Measurements from ENCODE around the gene EZH1. TPM values are rescaled to one million over a fixed set of nuclear protein-coding genes. Genes with fewer than 3 reads are reported as not detected.

Gene EZH1
- total RNA-seq, 1 donor from 2014 or later, result 73.7 TPM

GRCh38 chr17:42675348-42675964, 69.4 kb downstream of the EZH1 start:
- Histone ChIP-seq H3K27me3 (no peaks in the 10 kb centered on the region), H3K9me3 (no peaks in the 10 kb centered on the region), H3K4me3 (peak overlapping the region; percentile 86 to 92), H3K27ac (peak overlapping the region; percentile 98), H3K36me3 (peaks cover 0 to 30% of the 10 kb centered on the region in 2 donors), H3K4me1 (peaks cover 81% of the 10 kb centered on the region)
- DNase-seq (ENCODE audit: extremely low spot score in 2 of 2), result no peak
- TF ChIP-seq POLR2A (IDR thresholded peaks at IDR 0.05) (no peak), CTCF (IDR thresholded peaks at IDR 0.05) (no peak), POLR2AphosphoS5 (IDR thresholded peaks at IDR 0.05; ENCODE audit: insufficient read depth in 1 of 2, low read depth in 1 of 2) (no peak)
- intact Hi-C loops (cut with DNase I), result no loop called here

GRCh38 chr17:42674755-42675347, 70.0 kb downstream of the EZH1 start:
- Histone ChIP-seq H3K27me3 (no peaks in the 10 kb centered on the region), H3K9me3 (no peaks in the 10 kb centered on the region), H3K36me3 (peaks cover 0 to 35% of the 10 kb centered on the region in 2 donors), H3K4me1 (peaks cover 75% of the 10 kb centered on the region), H3K4me3 (peak overlapping the region; percentile 86 to 92), H3K27ac (peak overlapping the region; percentile 98)
- no peak for TF ChIP-seq POLR2A (IDR thresholded peaks at IDR 0.05)
- TF ChIP-seq CTCF (IDR thresholded peaks at IDR 0.05), result no peak
- TF ChIP-seq POLR2AphosphoS5 (IDR thresholded peaks at IDR 0.05; ENCODE audit: insufficient read depth in 1 of 2, low read depth in 1 of 2), result no peak
- no peak for DNase-seq (ENCODE audit: extremely low spot score in 2 of 2)
- intact Hi-C loops (cut with DNase I), result loop anchor here (5.0 kb wide), 1 partner anchor 68 kb away; the partner anchor contains the start of genes RETREG3 and TUBG1

DNA sequence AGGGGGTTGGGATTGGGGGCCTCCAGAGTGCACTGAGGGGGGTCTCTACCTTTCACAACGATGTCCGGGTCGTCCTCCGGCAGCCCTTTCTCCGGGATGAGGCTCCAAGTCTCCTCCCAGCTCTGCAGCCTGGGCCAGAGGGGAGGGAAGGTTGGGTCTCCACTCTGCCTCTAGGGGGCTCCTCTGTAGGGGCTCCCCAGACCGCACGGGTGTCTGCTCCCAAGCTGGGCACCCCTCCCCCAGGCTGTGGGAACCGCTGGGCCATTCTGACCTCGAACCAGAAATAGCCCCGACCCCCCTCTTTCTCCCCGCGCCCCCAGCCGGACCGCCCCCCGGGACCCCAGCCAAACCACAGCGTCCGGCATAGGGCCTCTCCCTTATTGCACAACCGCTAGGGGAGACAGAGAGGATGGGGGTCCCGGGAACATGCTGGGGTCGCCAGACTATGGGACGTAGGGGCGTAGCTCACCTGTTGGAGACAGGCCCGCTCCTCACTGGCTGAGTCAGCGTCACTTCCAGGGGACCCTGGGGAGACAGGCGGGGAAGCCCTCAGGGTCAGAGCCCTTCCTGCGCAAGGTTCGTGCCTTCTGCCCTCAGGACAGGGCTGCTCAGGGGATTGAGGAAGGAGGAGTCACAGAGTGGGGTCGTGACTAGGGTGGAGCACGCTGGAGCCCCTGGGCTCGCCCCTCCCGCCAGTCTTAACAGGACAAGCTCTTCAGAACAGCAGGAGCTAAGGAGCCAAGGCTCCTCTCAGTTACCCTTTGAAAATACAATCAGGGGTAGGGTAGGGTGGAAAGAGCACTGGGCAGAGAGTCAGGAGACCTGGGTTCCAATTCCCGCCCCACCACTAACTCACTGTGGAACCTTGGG, 70.7 kb downstream of the EZH1 start:
- Histone ChIP-seq H3K27me3 (no peaks in the 10 kb centered on the region), H3K4me3 (peak overlapping the region; percentile 86 to 92), H3K27ac (peak overlapping the region; percentile 98), H3K4me1 (peaks cover 74% of the 10 kb centered on the region), H3K9me3 (no peaks in the 10 kb centered on the region), H3K36me3 (peaks cover 0 to 42% of the 10 kb centered on the region in 2 donors)
- no peak for DNase-seq (ENCODE audit: extremely low spot score in 2 of 2)
- TF ChIP-seq POLR2AphosphoS5 (IDR thresholded peaks at IDR 0.05; ENCODE audit: insufficient read depth in 1 of 2, low read depth in 1 of 2), result peak in 1 of 2 donors; percentile 79
- TF ChIP-seq CTCF (IDR thresholded peaks at IDR 0.05), result peak in 1 of 3 experiments; percentile 15
- no peak for TF ChIP-seq POLR2A (IDR thresholded peaks at IDR 0.05)
- intact Hi-C loops (cut with DNase I), result loop anchor here (5.0 kb wide), 1 partner anchor 67 kb away; the partner anchor contains the start of genes RETREG3 and TUBG1

GRCh38 chr17:42673266-42673884, 71.5 kb downstream of the EZH1 start:
- no peaks in the 10 kb centered on the region for H3K9me3 ChIP-seq
- H3K36me3 ChIP-seq, result peaks cover 0 to 46% of the 10 kb centered on the region in 2 donors
- peak overlapping the region; percentile 86 to 92 for H3K4me3 ChIP-seq
- no peak for DNase-seq (ENCODE audit: extremely low spot score in 2 of 2)
- peak overlapping the region; percentile 98 for H3K27ac ChIP-seq
- intact Hi-C loops (cut with DNase I), result loop anchor here (5.0 kb wide), 1 partner anchor 66 kb away; the partner anchor contains the start of genes RETREG3 and TUBG1
- TF ChIP-seq POLR2A (IDR thresholded peaks at IDR 0.05), result no peak
- TF ChIP-seq POLR2AphosphoS5 (IDR thresholded peaks at IDR 0.05; ENCODE audit: insufficient read depth in 1 of 2, low read depth in 1 of 2), result no peak
- no peak for TF ChIP-seq CTCF (IDR thresholded peaks at IDR 0.05)
- no peaks in the 10 kb centered on the region for H3K27me3 ChIP-seq
- peaks cover 74% of the 10 kb centered on the region for H3K4me1 ChIP-seq
